NCI-H69 (cell line): ENCODE data around the gene PROSER2.
A peak's percentile ranks its signal among the peaks of the same experiment; 100 is the strongest.

Source experiments
- DNase-seq: peaks from one replicate; lab custom pipeline; 2025; lab: John Stamatoyannopoulos, UW

Gene PROSER2

DNA sequence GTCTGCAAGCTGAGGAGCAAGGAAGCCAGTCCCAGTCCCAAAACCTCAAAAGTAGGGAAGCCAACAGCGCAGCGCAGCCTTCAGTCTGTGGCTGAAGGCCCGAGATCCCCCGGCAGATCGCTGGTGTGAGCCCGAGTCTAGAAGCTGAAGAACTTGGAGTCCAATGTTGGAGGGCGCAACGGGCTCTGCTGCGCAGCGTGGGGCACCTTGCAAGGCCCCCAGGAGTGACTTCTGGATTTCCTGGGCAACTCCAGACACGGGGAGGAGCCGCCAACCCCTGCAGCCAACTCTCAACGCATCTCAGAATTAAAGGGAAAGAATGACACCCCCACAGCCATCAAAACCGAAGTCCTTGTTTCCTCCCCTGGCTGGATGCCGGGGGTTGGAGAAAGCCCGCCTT, 18.8 kb upstream of the PROSER2 start:
- DNase-seq: no peak

DNA sequence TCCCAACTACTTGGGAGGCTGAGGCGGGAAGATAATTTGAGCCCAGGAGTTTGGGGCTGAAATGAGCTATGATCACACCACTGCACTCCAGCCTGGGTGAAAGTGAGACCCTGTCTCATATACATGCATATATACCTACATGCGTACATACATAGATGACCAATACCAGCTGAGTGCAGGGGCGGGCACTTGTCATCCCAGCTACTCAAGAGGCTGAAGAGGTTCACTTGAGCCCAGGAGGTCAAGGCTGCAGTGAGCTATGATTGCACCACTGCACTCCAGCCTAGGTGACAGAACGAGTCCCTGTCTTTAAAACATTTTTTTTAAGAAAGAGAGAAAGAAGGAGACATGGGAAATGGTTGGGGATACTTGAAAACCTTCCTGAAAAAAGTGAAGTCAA, 17.4 kb upstream of the PROSER2 start:
- DNase-seq: no peak

DNA sequence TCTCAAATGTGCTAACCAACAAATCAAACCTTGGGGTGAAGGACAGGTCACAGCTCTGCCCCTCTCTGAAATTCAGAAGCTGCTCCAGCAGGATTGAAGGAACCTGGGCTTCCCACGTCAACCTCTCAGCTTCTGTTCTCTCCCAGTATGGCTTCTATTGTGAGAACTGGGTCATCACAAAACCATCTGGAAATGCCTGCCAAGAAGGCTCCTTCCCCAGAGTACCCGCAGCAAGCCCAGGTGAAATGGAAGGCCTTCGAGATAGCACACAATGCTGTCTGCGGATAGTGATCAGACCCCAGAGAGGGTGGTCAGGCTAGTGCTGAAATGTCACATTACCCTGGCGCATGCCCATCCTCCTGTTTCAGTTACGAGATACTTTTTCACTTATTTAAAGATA, 16.4 kb upstream of the PROSER2 start:
- no peak for DNase-seq

DNA sequence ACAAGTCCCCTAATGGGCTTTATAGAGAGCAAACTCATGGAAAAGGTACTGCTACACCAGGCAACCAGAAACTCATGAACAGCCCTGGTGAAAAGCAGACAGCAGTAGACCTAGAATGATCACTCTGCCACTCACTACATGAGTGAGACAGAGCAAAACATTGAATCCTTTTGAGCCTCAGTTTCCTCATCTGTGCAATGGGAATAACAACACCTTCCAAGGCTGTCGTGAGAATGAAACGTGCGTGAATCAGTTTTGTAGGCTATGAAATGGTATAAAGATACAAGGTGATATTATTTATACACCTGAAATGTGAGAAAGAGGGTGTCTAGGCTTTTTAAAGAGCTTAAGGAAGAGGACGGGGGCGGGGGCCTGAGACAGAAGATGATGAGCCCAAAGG, 14.3 kb upstream of the PROSER2 start:
- DNase-seq: no peak

DNA sequence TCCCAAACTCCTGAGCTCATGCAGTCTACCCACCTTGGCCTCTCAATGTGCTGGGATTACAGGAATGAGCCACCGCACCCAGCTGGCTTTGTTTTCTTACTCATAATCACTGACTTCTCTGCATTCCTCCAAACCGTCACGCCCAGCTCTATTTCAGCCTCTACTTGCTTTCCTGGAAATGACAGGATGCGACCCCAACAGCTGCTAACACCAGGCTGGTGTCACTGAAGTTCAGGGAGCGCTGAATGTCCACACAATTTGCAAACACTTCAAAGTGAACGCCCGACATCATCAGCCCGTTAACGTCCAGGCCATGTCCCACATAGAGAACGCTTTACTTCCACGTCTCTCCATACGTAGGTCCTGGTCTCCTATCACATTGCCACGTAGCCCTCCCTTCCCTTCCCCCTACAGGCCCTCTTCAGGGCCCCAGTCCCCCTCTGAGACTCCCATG, 12.8 kb upstream of the PROSER2 start:
- DNase-seq: peak; percentile 18

DNA sequence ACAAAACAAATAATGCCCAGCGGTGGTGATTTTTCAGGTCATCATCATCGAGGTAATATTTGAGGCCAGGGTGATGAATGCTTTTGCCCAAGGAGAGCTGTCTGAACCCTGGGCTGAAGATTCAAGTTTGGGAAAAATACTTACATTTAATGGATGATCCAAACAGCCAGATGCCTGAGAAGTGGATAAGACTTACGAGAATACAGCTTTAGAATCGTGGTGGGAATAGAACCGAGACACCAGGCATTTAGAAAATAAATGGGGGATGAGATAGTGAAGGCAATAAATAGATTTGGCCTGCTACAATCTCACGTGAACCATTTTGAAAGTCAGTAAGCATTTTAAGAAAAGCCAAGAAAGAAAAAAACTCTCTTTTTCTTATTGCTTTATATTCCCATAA, 12.2 kb upstream of the PROSER2 start:
- no peak for DNase-seq

DNA sequence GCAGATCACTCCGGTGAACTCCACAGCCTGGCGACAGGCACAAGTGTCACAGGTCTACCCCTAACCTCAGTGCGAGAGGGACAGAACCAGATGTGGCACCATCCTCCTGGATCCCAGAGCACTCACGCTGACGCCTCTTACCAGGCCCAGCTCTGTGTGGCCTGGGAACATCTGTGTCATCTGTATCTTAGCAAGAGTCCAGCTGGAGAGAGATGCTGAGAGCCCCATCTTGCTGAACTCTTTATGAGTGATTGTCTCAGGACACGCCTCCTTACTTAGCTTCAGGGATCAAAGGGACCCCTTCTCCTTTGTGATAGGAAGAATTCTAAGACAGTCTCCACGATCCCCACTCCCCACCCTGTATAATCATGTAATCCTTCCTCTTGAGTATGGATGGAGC, 10.0 kb upstream of the PROSER2 start:
- DNase-seq: no peak

DNA sequence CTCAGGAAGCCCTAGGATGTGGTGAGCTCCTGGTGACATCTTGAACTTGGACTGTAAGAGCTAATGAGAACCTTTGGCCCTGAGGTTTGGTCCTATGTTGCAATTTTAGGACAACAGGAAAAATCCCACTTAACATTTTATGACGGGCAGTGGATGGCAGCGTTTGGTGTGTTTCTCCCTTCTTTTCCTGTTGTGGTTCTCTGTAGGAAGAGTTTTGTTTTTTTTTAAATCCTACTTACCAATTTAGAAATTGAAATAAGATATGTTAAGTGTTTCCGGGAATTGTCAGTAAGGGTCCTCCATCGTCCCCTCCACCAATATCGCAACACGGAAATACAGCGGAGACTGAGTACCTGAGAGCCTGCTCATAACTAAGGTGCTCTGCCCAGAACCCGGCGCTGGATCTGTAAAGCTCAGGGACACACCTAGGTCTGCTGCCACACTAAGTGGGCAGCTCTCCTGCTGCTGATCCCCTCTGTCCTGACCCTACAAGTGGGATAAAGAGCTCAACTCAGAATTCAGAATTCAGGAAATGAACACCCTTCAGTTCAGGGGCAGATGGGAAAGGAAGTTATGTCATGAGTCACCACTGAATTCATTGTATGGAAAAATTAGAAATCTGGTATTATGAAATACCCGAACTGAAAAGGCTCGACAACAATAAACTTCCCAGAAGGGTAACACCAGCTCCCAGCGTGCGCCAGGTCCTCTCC, 9.1 kb upstream of the PROSER2 start:
- no peak for DNase-seq

DNA sequence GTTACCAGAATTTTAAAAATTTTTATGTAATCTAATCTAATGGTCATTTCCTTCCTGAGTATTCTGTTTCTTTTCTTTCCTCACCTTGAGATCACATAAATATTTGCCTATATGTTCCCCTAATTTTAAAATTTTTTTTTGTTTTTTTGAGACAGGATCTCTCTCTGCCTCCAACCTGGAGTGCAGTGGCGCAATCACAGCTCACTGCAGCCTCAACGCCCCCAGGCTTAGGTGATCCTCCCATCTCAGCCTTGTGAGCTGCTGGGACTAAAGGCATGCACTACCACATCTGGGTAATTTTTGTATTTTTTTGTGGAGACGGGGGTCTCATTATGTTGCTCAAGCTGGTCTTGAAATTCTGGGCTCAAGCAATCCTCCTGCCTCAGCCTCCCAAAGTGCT, 4.1 kb upstream of the PROSER2 start:
- no peak for DNase-seq

DNA sequence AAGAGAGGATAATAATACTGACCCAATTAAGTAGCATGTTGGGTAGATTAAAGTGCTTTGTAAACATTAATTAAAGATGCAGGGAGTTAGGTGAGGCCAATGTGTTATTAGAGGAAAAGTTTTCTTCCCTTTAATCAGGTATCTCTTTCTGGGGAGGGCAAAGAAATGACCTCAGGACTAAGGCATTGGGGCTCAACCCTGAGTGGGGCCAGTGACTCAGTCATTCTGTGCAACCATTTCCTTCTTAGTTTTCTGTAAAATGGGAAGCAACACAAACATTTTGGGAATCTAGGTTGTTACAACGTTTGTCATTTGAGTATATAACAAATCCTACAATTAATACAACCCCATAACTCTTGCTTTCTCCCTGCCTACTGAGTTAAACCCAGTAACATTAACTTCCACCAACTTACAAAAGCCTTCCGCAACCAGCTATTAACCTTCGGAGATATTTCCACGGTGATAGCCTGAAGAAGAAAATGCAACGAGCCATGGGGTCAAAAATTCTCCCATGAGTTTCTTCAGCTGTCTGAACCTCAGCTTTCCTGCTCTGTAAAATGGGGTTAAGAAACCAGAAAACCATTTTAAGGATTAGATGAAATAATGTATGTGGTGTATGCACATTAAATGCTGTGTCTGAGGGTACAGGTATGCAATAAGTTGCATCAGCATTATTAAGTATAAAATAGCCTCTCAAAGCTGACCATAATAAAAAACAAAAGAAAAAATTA, 965 bp upstream of the PROSER2 start:
- no peak for DNase-seq

DNA sequence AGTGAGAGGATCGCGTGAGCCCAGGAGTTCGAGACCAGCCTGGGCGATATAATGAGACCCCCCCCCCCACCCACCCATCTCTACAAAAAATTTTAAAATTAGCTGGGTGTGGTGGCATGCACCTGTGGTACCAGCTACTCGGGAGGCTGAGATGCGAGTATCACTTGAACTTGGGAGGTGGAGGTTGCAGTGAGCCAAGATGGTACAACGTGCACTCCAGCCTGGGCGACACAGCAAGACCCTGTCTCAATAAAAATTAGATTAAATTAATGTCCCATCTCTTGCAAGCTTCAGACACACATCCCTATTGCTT, 391 bp upstream of the PROSER2 start:
- DNase-seq: no peak

DNA sequence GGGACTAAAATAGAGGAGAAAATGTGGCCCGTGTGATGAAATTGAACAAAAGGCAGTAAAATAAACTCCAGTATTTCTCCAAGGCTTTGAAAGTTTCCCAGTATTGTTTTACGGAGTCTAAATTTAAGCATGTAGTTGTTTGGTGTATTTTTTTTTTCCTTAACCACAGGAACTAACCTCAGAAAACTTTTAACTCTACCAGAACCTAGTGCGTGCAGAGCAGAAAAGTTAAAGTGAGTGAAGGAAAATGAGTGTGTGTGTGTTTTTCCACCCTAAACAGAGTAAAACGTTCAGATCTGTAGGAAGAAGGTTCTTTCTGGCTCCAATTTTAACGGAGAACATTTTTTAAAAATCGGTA, 812 bp downstream of the PROSER2 start:
- DNase-seq: no peak

DNA sequence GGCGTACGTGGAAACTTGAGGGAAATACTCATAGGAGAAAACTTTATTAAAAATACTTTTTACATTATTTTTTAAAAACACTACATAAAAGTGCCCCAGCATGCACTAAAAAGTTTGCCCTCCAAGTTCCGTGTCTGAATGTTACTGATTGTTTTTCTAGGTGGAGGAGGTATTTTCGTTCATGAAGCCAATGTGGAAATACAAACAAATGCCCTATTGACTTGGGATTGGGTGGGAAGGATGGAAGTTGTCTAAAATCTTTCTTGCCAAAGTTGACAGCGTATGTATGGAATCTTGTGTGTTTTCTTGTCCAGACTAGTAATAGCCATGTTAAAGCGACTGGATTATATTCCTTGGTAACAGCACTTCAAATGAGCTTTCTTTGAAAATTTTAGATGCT, 1.2 kb downstream of the PROSER2 start:
- DNase-seq: no peak

DNA sequence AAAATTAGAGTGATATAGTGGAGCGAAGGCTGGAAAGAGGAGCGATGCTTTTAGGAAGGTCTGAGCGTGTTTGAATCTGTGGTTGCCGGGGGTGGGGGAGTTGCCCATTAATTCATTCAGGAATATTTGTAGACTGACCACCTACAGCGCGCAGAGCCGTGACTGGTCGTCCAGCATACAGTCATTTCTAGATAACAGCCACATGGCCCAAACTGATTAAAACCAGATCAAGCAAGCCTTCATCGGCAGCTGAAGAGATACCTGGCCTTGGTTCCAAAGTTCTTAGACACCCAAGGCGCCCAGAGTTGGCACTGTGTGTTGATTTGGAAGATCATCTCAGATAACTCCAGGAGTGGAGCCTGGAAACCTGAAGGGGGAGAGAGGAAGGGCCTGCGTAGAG, 1.7 kb downstream of the PROSER2 start:
- no peak for DNase-seq

DNA sequence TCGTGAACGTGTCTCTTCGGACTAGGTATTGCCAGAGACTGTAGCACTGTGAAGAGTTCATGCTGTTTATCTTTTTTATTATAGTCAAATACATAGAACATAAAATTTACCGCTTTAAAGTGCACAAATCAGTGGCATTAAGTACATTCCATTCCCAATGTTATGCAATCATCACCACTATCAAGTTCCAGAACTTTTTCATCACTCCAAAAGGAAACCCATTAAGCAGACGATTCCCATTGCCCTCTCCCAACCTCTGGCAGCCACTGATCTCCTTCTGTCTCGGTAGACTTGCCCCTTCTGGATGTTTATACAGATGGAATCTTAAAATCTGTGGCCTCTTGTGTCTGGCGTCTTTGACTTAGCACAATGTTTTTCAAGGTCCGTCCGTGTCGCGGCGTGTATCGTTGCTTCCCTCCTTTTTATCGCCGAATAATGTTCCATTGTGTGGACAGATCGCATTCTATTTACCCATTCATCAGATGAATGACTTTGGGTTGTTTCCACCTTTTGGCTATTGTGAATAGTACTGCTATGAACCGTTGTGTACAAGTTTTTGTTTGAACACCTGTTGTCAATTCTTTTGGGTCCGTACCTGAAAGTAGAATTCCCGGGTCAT, 2.7 kb downstream of the PROSER2 start:
- peak; percentile 8 for DNase-seq

DNA sequence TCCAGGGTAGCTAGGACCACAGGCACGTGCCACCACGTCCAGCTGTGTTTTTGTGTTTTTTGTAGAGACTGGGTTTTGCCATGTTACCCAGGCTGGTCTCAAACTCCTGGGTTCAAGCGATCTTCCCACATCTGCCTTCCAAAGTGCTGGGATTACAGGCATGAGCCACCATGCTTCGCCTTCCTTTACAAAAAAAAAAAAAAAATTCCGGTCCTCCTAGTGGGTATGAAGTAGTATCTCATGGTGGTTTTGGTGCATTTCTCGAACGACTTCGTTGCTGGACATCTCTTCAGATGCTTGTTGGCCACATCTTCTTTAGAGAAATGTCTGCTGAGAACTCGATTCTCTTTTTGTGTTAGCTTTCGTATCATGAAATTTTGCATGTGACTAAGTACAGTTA, 3.9 kb downstream of the PROSER2 start:
- no peak for DNase-seq

DNA sequence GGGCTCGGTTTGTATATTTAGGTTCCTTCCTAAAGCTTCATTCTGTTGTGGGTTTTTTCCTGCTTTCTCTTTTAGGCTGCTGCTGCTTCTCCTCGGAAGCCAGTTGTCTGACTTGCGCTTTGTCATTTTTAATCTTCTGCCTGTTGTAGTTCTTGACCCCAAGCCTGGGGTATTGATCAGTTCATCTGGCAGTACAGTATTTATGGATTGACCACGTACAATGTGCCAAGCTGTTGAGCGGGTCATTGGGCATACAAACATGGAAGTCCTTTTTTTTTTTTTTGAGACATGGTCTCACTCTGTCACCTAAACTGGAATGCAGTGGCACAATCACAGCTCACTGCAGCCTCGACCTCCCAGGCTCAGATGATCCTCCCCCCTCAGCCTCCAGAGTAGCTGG, 4.3 kb downstream of the PROSER2 start:
- DNase-seq: no peak

DNA sequence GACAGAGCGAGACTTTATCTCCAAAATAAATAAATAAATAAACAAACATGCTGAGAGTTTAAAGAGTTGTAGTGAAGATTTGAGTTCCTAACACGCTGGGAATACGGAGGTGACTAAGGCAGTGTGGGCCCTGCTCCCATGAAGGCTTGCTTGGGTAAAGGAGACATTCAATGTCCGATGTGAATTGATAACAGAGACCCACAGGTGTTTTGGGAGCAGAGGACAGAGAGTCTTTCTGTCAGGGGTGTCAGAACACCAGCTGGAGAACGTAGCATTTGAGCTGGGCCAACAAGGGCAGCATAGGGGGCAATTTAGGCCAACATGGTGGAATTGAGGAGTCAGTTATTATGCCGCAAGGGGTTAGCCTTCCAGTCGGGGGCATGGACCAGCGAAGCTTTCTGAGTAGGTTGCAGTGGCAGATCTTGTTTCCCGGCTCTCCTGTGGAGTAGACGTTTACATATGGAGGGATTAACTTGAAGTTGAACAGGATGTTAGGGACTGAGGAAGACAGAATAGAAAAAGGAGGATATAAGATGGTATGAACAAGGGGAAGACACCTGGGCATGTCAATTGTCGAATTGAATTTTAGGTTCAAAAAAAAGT, 5.6 kb downstream of the PROSER2 start:
- DNase-seq: no peak

DNA sequence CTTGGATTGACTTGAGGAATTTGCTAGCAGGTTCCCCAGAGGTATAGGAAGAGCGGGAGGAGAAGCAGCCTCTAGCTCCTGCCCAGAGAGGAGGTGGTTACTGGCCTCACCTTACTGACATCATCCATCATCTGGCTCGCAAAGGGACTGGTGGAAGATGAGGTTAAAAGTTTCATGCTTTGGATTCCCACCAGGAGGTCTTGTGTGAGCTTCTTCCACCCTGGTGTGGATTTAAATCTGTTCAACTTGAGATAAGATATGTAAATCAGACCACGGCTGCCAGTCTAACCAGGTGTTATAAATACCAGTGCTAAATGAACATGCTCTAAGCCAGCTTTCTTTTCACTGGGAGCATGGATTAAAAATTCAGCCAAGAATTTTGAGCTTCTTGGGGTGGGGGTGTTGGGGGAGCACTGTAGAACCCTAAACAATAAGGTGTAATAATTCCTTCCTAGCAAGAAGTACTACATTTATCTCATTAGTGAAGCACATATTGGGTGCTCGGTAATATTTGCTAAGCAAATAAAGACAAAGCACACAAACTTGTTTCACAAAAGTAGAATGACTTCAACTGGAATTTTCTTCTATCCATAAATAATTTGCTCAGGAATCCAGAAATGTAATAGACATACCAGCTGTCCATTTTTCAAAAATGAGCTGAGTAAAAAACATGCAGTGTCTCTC, 7.8 kb downstream of the PROSER2 start:
- no peak for DNase-seq

DNA sequence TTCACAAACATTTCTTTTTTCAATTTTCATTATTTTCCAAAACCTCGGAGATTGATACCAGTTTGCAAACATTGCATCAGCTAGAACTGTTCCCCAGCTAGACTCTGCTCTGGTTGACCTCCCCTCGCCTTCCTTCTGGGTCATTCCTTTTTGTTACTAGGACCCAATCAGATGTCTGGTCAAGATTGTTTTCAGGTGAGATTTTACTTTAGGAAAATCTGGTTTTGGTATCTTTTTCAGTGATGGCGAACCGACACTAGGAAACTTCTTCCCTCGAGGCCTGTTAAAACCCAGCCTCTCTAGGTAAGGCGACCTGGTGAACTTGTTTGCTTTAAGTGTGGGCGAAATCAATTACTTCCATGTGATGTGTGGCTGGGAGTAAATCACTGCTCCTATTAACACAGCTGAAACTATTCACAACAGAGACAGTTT, 8.4 kb downstream of the PROSER2 start:
- peak; percentile 2 for DNase-seq

DNA sequence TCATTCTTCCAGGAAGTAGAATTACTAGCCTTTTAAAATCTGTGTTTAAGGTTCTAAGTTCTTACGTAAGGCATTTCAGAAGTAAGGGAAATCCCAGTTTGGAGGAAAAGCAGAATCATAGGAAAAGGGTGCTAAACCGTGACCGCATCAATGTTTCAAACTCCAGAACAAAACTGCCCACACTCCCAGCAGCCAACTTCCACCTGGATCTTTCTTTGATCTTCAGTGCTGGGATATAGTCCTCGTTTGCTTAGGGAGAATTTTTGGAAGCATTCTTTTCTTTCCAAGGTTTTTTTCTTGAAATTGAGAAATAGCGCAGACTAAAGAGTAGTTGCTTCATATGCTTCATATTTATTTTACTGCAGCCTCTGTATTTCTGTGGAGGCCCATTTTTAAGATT, 8.9 kb downstream of the PROSER2 start:
- DNase-seq: no peak

DNA sequence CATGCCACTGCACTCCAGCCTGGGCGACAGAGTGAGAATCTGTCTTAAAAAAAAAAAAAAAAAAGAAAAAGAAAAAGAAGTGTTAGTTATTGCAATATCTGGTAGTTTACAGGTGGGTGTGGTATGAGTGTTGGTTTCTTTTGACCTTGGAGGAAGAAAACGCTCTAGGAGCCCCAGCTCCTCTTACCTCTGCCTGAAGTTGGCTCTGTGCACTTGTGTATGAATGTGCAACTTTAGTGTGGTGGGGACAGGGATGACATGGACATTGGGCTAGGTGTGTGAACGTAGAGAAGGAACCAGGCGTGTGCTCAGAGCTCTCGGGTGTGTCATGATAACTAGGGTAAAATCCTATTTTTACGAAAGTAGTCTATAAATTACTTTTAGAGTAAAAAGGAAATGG, 11.9 kb downstream of the PROSER2 start:
- DNase-seq: no peak

DNA sequence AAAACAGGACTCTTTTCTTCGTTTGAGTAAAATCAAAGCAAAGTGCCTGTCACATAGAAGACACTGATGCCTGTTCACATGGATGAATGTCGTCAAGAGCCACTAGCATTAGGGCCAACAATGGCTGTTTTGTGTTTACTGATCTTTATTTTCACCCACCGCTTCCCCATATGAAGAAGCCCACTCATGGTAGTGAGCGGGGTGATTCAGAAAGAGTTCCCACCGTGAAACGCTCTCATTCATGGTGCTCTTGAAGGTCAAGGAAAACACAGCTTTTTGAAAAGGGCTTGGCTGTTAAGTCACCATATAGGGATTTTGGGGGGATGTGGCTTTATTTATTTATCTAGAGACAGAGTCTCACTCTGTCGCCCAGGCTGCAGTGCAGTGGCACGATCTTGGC, 12.5 kb downstream of the PROSER2 start:
- DNase-seq: no peak
